NT2/D1 (cell line): ENCODE measurements around the gene BICC1.

Experiments used
- YY1 ChIP-seq: IDR thresholded peaks from 2 replicates; pipeline ENCODE4 v1.6.1; 2011; ENCODE audit not compliant: insufficient read length, insufficient read depth
- ZNF274 ChIP-seq: IDR thresholded peaks from 2 replicates; pipeline ENCODE4 v1.6.1; 2011; ENCODE audit warnings: mild to moderate bottlenecking, low read depth, low read length

GRCh38 chr10:58661902-58662301 is 149.2 kb downstream of the BICC1 start:
- no peak for TF ChIP-seq ZNF274
- no peak for TF ChIP-seq YY1
